Measurements from ENCODE around the gene B3GAT3. TPM values are rescaled to one million over a fixed set of nuclear protein-coding genes. Genes with fewer than 3 reads are reported as not detected.

The B3GAT3 gene
- polyA plus RNA-seq, 3 donors, result 18.5 to 44.9 (median 19.0) TPM

DNA sequence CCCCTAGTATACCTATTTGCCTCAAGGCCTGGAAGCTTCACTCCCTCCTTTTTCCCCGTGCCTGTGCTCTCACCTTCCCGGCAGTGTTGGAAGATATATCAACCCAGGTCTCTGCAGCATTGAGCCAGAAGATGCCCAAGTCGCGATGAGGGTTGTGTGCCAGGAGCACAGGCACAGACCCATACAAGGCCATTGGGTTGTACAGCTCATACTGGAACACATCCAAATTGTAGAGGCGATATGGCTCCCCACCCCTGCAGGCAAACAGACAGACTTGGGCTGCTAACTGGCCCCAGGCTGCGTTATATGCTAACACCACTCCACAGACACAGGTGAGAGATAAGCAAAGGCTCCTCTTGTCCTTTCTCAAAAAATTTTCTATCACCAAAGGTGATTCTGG is 10.7 kb upstream of the B3GAT3 start:
- no peak overlapping the region for H3K27ac ChIP-seq (ENCODE audit: low read depth in 1 of 2, low read length in 2 of 2)
- H4K20me1 ChIP-seq (ENCODE audit: insufficient read depth, low read length), result no peaks in the 10 kb centered on the region
- H3K9ac ChIP-seq (ENCODE audit: insufficient read depth, low read length, poor library complexity, severe bottlenecking), result no peak overlapping the region
- Mint-ChIP-seq H3K27me3 (ENCODE audit: low read depth in 3 of 3) (peaks cover 0 to 3% (median 0%) of the 10 kb centered on the region in 3 donors), H3K27ac (peak overlapping the region in 1 of 7 donors; percentile 47), H3K9me3 (peaks cover 0 to 2% (median 0%) of the 10 kb centered on the region in 7 donors), H3K4me3 (no peak overlapping the region), H3K4me1 (peaks cover 4% of the 10 kb centered on the region), H3K36me3 (peaks cover 79 to 99% of the 10 kb centered on the region in 2 donors)
- WGBS (ENCODE audit: insufficient coverage), result 98% methylated on average over 6 of the region's 6 CpGs
- no peak overlapping the region for H3K4me2 ChIP-seq (replicated peaks; ENCODE audit: extremely low read depth, low read length, poor library complexity, severe bottlenecking)
- no peaks in the 10 kb centered on the region for H3K4me1 ChIP-seq (ENCODE audit: control insufficient read depth in 1 of 2, insufficient read depth in 2 of 2, low read length in 2 of 2)
- no peaks in the 10 kb centered on the region for H3K27me3 ChIP-seq (ENCODE audit: control insufficient read depth in 2 of 2, insufficient read depth in 2 of 2, low read length in 2 of 2)
- TF ChIP-seq, protein P1, sequence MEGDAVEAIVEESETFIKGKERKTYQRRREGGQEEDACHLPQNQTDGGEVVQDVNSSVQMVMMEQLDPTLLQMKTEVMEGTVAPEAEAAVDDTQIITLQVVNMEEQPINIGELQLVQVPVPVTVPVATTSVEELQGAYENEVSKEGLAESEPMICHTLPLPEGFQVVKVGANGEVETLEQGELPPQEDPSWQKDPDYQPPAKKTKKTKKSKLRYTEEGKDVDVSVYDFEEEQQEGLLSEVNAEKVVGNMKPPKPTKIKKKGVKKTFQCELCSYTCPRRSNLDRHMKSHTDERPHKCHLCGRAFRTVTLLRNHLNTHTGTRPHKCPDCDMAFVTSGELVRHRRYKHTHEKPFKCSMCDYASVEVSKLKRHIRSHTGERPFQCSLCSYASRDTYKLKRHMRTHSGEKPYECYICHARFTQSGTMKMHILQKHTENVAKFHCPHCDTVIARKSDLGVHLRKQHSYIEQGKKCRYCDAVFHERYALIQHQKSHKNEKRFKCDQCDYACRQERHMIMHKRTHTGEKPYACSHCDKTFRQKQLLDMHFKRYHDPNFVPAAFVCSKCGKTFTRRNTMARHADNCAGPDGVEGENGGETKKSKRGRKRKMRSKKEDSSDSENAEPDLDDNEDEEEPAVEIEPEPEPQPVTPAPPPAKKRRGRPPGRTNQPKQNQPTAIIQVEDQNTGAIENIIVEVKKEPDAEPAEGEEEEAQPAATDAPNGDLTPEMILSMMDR (IDR thresholded peaks at IDR 0.05), result no peak
- intact Hi-C loops (cut with micrococcal nuclease), result no loop called here
- peaks cover 7% of the 10 kb centered on the region for H3K79me2 ChIP-seq (ENCODE audit: insufficient read depth, low read length)
- no peaks in the 10 kb centered on the region for H3K9me3 ChIP-seq (replicated peaks in 1 of 2; ENCODE audit: control insufficient read depth in 1 of 2, insufficient read depth in 1 of 2, low read length in 2 of 2)
- H3K36me3 ChIP-seq (replicated peaks in 1 of 2; ENCODE audit: control insufficient read depth in 1 of 2, insufficient read depth in 2 of 2, low read length in 2 of 2), result peaks cover 84 to 100% of the 10 kb centered on the region in 2 donors
- DNase-seq, result no peak
- no peak overlapping the region for H3K4me3 ChIP-seq (replicated peaks in 1 of 3; ENCODE audit: low read depth in 2 of 3, low read length in 3 of 3)
- H2AFZ ChIP-seq (ENCODE audit: insufficient read depth, low read depth, low read length, poor library complexity, severe bottlenecking), result no peak overlapping the region

DNA sequence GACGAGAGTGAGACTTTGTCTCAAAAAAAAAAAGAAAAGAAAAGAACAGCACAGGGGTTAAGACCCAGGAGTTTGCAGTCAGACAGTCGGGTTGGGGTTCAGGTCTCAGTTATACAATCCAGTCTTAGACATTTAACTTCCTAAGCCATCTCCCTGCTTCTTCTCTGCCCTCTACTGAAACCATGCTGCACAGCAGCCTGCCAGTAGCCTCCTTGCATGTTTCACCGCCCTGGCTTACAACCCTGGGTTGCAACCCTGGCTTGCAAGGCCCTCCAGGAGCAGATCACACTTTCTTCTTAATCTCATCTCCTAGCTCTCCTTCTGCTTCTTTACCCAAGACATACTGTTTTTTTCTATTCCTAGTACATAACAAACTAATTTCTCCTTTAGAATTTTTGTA is 5.9 kb upstream of the B3GAT3 start:
- TF ChIP-seq, protein P1 (IDR thresholded peaks at IDR 0.05), result no peak
- H3K9me3 ChIP-seq (replicated peaks in 1 of 2; ENCODE audit: control insufficient read depth in 1 of 2, insufficient read depth in 1 of 2, low read length in 2 of 2), result no peaks in the 10 kb centered on the region
- Mint-ChIP-seq H3K27ac (peak overlapping the region in 1 of 7 donors; percentile 28), H3K4me3 (no peak overlapping the region), H3K27me3 (ENCODE audit: low read depth in 3 of 3) (peaks cover 0 to 3% (median 1%) of the 10 kb centered on the region in 3 donors), H3K9me3 (peaks cover 0 to 2% (median 0%) of the 10 kb centered on the region in 7 donors), H3K36me3 (peaks cover 75 to 83% of the 10 kb centered on the region in 2 donors), H3K4me1 (no peaks in the 10 kb centered on the region)
- intact Hi-C loops (cut with micrococcal nuclease), result no loop called here
- no peaks in the 10 kb centered on the region for H3K79me2 ChIP-seq (ENCODE audit: insufficient read depth, low read length)
- no peak for DNase-seq
- no peaks in the 10 kb centered on the region for H3K4me1 ChIP-seq (ENCODE audit: control insufficient read depth in 1 of 2, insufficient read depth in 2 of 2, low read length in 2 of 2)
- no peak overlapping the region for H3K27ac ChIP-seq (ENCODE audit: low read depth in 1 of 2, low read length in 2 of 2)
- H3K4me3 ChIP-seq (replicated peaks in 1 of 3; ENCODE audit: low read depth in 2 of 3, low read length in 3 of 3), result no peak overlapping the region
- H2AFZ ChIP-seq (ENCODE audit: insufficient read depth, low read depth, low read length, poor library complexity, severe bottlenecking), result no peak overlapping the region
- H3K27me3 ChIP-seq (ENCODE audit: control insufficient read depth in 2 of 2, insufficient read depth in 2 of 2, low read length in 2 of 2), result no peaks in the 10 kb centered on the region
- peaks cover 72 to 83% of the 10 kb centered on the region in 2 donors for H3K36me3 ChIP-seq (replicated peaks in 1 of 2; ENCODE audit: control insufficient read depth in 1 of 2, insufficient read depth in 2 of 2, low read length in 2 of 2)
- H3K4me2 ChIP-seq (replicated peaks; ENCODE audit: extremely low read depth, low read length, poor library complexity, severe bottlenecking), result no peak overlapping the region
- H4K20me1 ChIP-seq (ENCODE audit: insufficient read depth, low read length), result no peaks in the 10 kb centered on the region
- no peak overlapping the region for H3K9ac ChIP-seq (ENCODE audit: insufficient read depth, low read length, poor library complexity, severe bottlenecking)
- 87% methylated on average over 1 of the region's 3 CpGs for WGBS (ENCODE audit: insufficient coverage)

Measured in CD14-positive monocyte (primary cell).